GM23338 (cell line): Measurements from ENCODE around the gene BRPF3. TPM values are rescaled to one million over a fixed set of nuclear protein-coding genes. Genes with fewer than 3 reads are reported as not detected.

Experiments
- ATAC-seq: fragments of 200-7000 bp; cut with Tn5 transposase; 3 replicates; pipeline ENCODE4 v1.9.1; 2020
- DNase-seq: peaks from one replicate; pipeline ENCODE4 v3.0.0-alpha.2; 2015; ENCODE audit warnings: low spot score
- H2AFZ ChIP-seq: fragments of 200-600 bp; sonication (generic); 2 replicates; pipeline ENCODE4 v1.8.0; 2016; ENCODE audit warnings: antibody characterized with exemption, mild to moderate bottlenecking, moderate library complexity
- H3F3A ChIP-seq: fragments of 200-600 bp; sonication (generic); replicated peaks from 2 replicates; pipeline ENCODE4 v1.8.0; 2017; ENCODE audit warnings: antibody characterized with exemption, mixed run types, low read depth
- H3K27ac ChIP-seq: fragments of 200-600 bp; sonication (generic); 2 replicates; pipeline ENCODE4 v1.6.1; 2016; ENCODE audit warnings: low read depth
- H3K27me3 ChIP-seq: fragments of 200-600 bp; sonication (generic); 2 replicates; pipeline ENCODE4 v1.8.0; 2016; ENCODE audit warnings: mild to moderate bottlenecking, mixed run types, moderate library complexity; ENCODE audit not compliant: insufficient read depth
- H3K36me3 ChIP-seq: fragments of 200-600 bp; sonication (generic); 2 replicates; pipeline ENCODE4 v1.8.0; 2016; ENCODE audit warnings: mild to moderate bottlenecking; ENCODE audit not compliant: insufficient read depth
- H3K4me1 ChIP-seq: fragments of 200-600 bp; sonication (generic); 2 replicates; pipeline ENCODE4 v1.8.0; 2016; ENCODE audit warnings: mild to moderate bottlenecking, moderate library complexity; ENCODE audit not compliant: insufficient read depth
- H3K4me2 ChIP-seq: fragments of 200-600 bp; sonication (generic); 2 replicates; pipeline ENCODE4 v1.7.1; 2017; ENCODE audit warnings: mixed run types
- H3K4me3 ChIP-seq: fragments of 200-600 bp; sonication (generic); 2 replicates; pipeline ENCODE4 v1.6.1; 2016; ENCODE audit warnings: mixed run types
- H3K79me2 ChIP-seq: fragments of 200-600 bp; sonication (generic); replicated peaks from 2 replicates; pipeline ENCODE4 v1.8.0; 2017; ENCODE audit warnings: mild to moderate bottlenecking; ENCODE audit not compliant: insufficient read depth
- H3K9me2 ChIP-seq: fragments of 200-600 bp; sonication (generic); 2 replicates; pipeline ENCODE4 v1.8.0; 2017; ENCODE audit not compliant: insufficient read depth
- H4K20me1 ChIP-seq: fragments of 200-600 bp; sonication (generic); replicated peaks from 2 replicates; pipeline ENCODE4 v1.8.0; 2017; ENCODE audit warnings: mild to moderate bottlenecking; ENCODE audit not compliant: insufficient read depth
- H3K27ac Mint-ChIP-seq: 2 replicates; pipeline ENCODE4 v1.8.0; 2020; ENCODE audit warnings: inconsistent platforms, mild to moderate bottlenecking, moderate library complexity, mixed read lengths
- H3K27me3 Mint-ChIP-seq: 3 replicates; pipeline ENCODE4 v1.8.0; 2022; ENCODE audit warnings: low read depth, mild to moderate bottlenecking, moderate library complexity, mixed read lengths, inconsistent platforms; ENCODE audit not compliant: insufficient read depth, poor library complexity
- H3K36me3 Mint-ChIP-seq: 3 replicates; pipeline ENCODE4 v1.8.0; 2021; ENCODE audit warnings: low read depth, mild to moderate bottlenecking, inconsistent platforms, moderate library complexity, mixed read lengths
- H3K4me1 Mint-ChIP-seq: 3 replicates; pipeline ENCODE4 v1.8.0; 2020; ENCODE audit warnings: mild to moderate bottlenecking, inconsistent platforms, mixed read lengths
- H3K4me3 Mint-ChIP-seq: 3 replicates; pipeline ENCODE4 v1.8.0; 2021; ENCODE audit warnings: moderate library complexity, mild to moderate bottlenecking, inconsistent platforms, mixed read lengths
- H3K9me3 Mint-ChIP-seq: 3 replicates; pipeline ENCODE4 v1.8.0; 2020; ENCODE audit warnings: moderate library complexity, mild to moderate bottlenecking, inconsistent platforms, mixed read lengths
- CREB1 ChIP-seq: fragments of 250-450 bp; sonication (Bioruptor Pico); IDR thresholded peaks from 2 replicates; pipeline ENCODE4 v1.5.0; 2020; ENCODE audit warnings: low read depth, mild to moderate bottlenecking, moderate library complexity
- EZH2 ChIP-seq: fragments of 200-600 bp; sonication (generic); IDR thresholded peaks from one replicate; pipeline ENCODE4 v1.8.0; 2017; ENCODE audit warnings: antibody characterized with exemption, mild to moderate bottlenecking, low read depth; ENCODE audit not compliant: unreplicated experiment
- EZH2phosphoT487 ChIP-seq: fragments of 200-600 bp; sonication (generic); IDR thresholded peaks from one replicate; pipeline ENCODE4 v1.8.1; 2018; ENCODE audit warnings: antibody characterized with exemption; ENCODE audit not compliant: unreplicated experiment
- JUNB ChIP-seq: IDR thresholded peaks from one replicate; pipeline ENCODE4 v1.6.1; 2016; ENCODE audit warnings: antibody characterized with exemption; ENCODE audit not compliant: unreplicated experiment
- NANOG ChIP-seq: IDR thresholded peaks from 2 replicates; pipeline ENCODE4 v1.6.1; 2016; ENCODE audit warnings: antibody characterized with exemption, borderline replicate concordance
- POLR2AphosphoS5 ChIP-seq: IDR thresholded peaks from 2 replicates; pipeline ENCODE4 v1.6.1; 2016; ENCODE audit warnings: antibody characterized with exemption, low read depth
- STAT1 ChIP-seq: IDR thresholded peaks from one replicate; pipeline ENCODE4 v1.6.1; 2016; ENCODE audit warnings: antibody characterized with exemption; ENCODE audit not compliant: unreplicated experiment
- ZNF114 ChIP-seq: fragments of 250-450 bp; sonication (Bioruptor Pico); IDR thresholded peaks from 2 replicates; pipeline ENCODE4 v1.5.0; 2020; ENCODE audit warnings: mild to moderate bottlenecking, moderate library complexity
- ZNF331 ChIP-seq: fragments of 250-450 bp; sonication (Bioruptor Pico); IDR thresholded peaks from 2 replicates; pipeline ENCODE4 v1.5.0; 2020; ENCODE audit warnings: low read depth, mild to moderate bottlenecking, moderate library complexity
- polyA plus RNA-seq: library from polyadenylated mRNA; unstranded; fragments of >200 nt; fragmentation: Nextera tagmentation; extraction: Ambion mirVana; gene quantifications from 2 replicates; pipeline ENCODE4 v1.2.1, GENCODE V29; 2016
- total RNA-seq: library from RNA; depleted of rRNA; stranded (reverse); fragments of >200 nt; shearing (Covaris generic); gene quantifications from 2 replicates; pipeline ENCODE4 v1.2.3, GENCODE V29; 2014
- TF ChIP-seq, protein P1 (sequence below): fragments of 250-450 bp; sonication (Bioruptor Pico); IDR thresholded peaks from 2 replicates; pipeline ENCODE4 v1.5.0; 2020; ENCODE audit warnings: mild to moderate bottlenecking, moderate library complexity
- TF ChIP-seq, protein P2 (sequence below), 2 experiments: fragments of 200-600 bp in 1 of 2; sonication (generic) in 1 of 2; conservative IDR thresholded peaks; 2 replicates each; pipeline versions ENCODE4 v1.5.1 to v1.6.1; 2016 to 2017; ENCODE audit warnings: antibody characterized with exemption in 2 of 2, low read depth in 2 of 2, mild to moderate bottlenecking in 2 of 2, moderate library complexity in 1 of 2
- TF ChIP-seq, protein P3 (sequence below): IDR thresholded peaks from one replicate; pipeline ENCODE4 v1.6.1; 2018; ENCODE audit warnings: antibody characterized with exemption; ENCODE audit not compliant: unreplicated experiment
- TF ChIP-seq, protein P4 (sequence below): IDR thresholded peaks from 2 replicates; pipeline ENCODE4 v1.6.1; 2016; ENCODE audit warnings: antibody characterized with exemption

BRPF3 gene
- total and polyA plus RNA-seq, 2 experiments from 2014 or later, result 11.8 to 33.2 TPM

DNA sequence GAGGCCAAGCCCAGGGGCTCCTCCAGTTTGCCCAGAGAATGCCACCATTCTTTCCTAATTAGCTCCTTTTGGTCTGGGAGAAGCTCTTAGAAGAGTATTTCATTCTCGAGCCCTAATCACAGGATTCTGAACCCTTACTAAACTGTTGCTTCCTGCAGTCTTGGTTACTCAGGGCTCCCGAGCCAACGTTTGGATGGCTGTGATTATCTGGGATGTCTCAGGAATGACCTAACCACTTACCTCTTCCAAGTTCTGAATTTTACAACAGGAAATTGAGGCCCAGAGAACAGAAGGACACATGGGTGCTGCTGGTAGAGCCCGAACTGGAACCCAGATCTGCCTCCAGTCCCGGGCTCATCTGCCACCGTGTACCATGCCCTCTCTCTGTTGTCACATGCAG, 51.1 kb downstream of the BRPF3 start:
- Histone ChIP-seq H3K27me3 (no peaks in the 10 kb centered on the region), H3K4me2 (no peak overlapping the region), H3K27ac (no peak overlapping the region), H3K4me1 (peaks cover 22% of the 10 kb centered on the region), H3K36me3 (no peaks in the 10 kb centered on the region), H2AFZ (peak overlapping the region; percentile 87; the same call in 1 of the 2 replicates), H3K4me3 (no peak overlapping the region), H3F3A (0 out of 2 replicates have a peak, but pooled peaks cover 3% of the 10 kb centered on the region), H3K9me2 (0 out of 2 replicates have a peak, but pooled peaks cover 6% of the 10 kb centered on the region), H4K20me1 (no peaks in the 10 kb centered on the region), H3K79me2 (no peaks in the 10 kb centered on the region)
- H3K27ac Mint-ChIP-seq, result no peak overlapping the region
- ATAC-seq, result no peak
- peaks cover 3% of the 10 kb centered on the region for H3K27me3 Mint-ChIP-seq
- H3K4me1 Mint-ChIP-seq, result peaks cover 44% of the 10 kb centered on the region
- TF ChIP-seq ZNF331 (CRISPR knock-in tag) (no peak), EZH2phosphoT487 (no peak), ZNF114 (CRISPR knock-in tag) (no peak), EZH2 (no peak), CREB1 (CRISPR knock-in tag) (no peak), JUNB (no peak), STAT1 (no peak), POLR2AphosphoS5 (no peak), NANOG (no peak)
- TF ChIP-seq, protein P1, sequence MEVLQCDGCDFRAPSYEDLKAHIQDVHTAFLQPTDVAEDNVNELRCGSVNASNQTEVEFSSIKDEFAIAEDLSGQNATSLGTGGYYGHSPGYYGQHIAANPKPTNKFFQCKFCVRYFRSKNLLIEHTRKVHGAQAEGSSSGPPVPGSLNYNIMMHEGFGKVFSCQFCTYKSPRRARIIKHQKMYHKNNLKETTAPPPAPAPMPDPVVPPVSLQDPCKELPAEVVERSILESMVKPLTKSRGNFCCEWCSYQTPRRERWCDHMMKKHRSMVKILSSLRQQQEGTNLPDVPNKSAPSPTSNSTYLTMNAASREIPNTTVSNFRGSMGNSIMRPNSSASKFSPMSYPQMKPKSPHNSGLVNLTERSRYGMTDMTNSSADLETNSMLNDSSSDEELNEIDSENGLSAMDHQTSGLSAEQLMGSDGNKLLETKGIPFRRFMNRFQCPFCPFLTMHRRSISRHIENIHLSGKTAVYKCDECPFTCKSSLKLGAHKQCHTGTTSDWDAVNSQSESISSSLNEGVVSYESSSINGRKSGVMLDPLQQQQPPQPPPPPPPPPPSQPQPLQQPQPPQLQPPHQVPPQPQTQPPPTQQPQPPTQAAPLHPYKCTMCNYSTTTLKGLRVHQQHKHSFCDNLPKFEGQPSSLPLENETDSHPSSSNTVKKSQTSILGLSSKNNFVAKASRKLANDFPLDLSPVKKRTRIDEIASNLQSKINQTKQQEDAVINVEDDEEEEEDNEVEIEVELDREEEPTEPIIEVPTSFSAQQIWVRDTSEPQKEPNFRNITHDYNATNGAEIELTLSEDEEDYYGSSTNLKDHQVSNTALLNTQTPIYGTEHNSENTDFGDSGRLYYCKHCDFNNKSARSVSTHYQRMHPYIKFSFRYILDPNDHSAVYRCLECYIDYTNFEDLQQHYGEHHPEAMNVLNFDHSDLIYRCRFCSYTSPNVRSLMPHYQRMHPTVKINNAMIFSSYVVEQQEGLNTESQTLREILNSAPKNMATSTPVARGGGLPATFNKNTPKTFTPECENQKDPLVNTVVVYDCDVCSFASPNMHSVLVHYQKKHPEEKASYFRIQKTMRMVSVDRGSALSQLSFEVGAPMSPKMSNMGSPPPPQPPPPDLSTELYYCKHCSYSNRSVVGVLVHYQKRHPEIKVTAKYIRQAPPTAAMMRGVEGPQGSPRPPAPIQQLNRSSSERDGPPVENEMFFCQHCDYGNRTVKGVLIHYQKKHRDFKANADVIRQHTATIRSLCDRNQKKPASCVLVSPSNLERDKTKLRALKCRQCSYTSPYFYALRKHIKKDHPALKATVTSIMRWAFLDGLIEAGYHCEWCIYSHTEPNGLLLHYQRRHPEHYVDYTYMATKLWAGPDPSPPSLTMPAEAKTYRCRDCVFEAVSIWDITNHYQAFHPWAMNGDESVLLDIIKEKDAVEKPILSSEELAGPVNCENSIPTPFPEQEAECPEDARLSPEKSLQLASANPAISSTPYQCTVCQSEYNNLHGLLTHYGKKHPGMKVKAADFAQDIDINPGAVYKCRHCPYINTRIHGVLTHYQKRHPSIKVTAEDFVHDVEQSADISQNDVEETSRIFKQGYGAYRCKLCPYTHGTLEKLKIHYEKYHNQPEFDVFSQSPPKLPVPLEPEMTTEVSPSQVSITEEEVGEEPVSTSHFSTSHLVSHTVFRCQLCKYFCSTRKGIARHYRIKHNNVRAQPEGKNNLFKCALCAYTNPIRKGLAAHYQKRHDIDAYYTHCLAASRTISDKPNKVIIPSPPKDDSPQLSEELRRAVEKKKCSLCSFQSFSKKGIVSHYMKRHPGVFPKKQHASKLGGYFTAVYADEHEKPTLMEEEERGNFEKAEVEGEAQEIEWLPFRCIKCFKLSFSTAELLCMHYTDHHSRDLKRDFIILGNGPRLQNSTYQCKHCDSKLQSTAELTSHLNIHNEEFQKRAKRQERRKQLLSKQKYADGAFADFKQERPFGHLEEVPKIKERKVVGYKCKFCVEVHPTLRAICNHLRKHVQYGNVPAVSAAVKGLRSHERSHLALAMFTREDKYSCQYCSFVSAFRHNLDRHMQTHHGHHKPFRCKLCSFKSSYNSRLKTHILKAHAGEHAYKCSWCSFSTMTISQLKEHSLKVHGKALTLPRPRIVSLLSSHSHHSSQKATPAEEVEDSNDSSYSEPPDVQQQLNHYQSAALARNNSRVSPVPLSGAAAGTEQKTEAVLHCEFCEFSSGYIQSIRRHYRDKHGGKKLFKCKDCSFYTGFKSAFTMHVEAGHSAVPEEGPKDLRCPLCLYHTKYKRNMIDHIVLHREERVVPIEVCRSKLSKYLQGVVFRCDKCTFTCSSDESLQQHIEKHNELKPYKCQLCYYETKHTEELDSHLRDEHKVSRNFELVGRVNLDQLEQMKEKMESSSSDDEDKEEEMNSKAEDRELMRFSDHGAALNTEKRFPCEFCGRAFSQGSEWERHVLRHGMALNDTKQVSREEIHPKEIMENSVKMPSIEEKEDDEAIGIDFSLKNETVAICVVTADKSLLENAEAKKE (CRISPR knock-in tag), result no peak
- TF ChIP-seq, protein P2, sequence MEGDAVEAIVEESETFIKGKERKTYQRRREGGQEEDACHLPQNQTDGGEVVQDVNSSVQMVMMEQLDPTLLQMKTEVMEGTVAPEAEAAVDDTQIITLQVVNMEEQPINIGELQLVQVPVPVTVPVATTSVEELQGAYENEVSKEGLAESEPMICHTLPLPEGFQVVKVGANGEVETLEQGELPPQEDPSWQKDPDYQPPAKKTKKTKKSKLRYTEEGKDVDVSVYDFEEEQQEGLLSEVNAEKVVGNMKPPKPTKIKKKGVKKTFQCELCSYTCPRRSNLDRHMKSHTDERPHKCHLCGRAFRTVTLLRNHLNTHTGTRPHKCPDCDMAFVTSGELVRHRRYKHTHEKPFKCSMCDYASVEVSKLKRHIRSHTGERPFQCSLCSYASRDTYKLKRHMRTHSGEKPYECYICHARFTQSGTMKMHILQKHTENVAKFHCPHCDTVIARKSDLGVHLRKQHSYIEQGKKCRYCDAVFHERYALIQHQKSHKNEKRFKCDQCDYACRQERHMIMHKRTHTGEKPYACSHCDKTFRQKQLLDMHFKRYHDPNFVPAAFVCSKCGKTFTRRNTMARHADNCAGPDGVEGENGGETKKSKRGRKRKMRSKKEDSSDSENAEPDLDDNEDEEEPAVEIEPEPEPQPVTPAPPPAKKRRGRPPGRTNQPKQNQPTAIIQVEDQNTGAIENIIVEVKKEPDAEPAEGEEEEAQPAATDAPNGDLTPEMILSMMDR (conservative IDR thresholded peaks at IDR 0.05; ENCODE audit: low read depth in 2 of 2), result no peak
- TF ChIP-seq, protein P3, sequence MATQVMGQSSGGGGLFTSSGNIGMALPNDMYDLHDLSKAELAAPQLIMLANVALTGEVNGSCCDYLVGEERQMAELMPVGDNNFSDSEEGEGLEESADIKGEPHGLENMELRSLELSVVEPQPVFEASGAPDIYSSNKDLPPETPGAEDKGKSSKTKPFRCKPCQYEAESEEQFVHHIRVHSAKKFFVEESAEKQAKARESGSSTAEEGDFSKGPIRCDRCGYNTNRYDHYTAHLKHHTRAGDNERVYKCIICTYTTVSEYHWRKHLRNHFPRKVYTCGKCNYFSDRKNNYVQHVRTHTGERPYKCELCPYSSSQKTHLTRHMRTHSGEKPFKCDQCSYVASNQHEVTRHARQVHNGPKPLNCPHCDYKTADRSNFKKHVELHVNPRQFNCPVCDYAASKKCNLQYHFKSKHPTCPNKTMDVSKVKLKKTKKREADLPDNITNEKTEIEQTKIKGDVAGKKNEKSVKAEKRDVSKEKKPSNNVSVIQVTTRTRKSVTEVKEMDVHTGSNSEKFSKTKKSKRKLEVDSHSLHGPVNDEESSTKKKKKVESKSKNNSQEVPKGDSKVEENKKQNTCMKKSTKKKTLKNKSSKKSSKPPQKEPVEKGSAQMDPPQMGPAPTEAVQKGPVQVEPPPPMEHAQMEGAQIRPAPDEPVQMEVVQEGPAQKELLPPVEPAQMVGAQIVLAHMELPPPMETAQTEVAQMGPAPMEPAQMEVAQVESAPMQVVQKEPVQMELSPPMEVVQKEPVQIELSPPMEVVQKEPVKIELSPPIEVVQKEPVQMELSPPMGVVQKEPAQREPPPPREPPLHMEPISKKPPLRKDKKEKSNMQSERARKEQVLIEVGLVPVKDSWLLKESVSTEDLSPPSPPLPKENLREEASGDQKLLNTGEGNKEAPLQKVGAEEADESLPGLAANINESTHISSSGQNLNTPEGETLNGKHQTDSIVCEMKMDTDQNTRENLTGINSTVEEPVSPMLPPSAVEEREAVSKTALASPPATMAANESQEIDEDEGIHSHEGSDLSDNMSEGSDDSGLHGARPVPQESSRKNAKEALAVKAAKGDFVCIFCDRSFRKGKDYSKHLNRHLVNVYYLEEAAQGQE, result no peak
- TF ChIP-seq, protein P4, sequence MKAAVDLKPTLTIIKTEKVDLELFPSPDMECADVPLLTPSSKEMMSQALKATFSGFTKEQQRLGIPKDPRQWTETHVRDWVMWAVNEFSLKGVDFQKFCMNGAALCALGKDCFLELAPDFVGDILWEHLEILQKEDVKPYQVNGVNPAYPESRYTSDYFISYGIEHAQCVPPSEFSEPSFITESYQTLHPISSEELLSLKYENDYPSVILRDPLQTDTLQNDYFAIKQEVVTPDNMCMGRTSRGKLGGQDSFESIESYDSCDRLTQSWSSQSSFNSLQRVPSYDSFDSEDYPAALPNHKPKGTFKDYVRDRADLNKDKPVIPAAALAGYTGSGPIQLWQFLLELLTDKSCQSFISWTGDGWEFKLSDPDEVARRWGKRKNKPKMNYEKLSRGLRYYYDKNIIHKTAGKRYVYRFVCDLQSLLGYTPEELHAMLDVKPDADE, result no peak
- DNase-seq, result no peak
- no peaks in the 10 kb centered on the region for H3K9me3 Mint-ChIP-seq
- no peak overlapping the region for H3K4me3 Mint-ChIP-seq
- H3K36me3 Mint-ChIP-seq, result no peaks in the 10 kb centered on the region
